ENCODE data around the gene ZNF827. TPM values are rescaled to one million over a fixed set of nuclear protein-coding genes. Genes with fewer than 3 reads are reported as not detected.

Gene ZNF827
- total RNA-seq, 4 donors from 2014 or later: 9.3 to 39.4 (median 20.3) TPM

GRCh38 chr4:145931403-145931802, 7.2 kb downstream of the ZNF827 start:
- TF ChIP-seq CTCF (IDR thresholded peaks at IDR 0.05) (no peak), POLR2AphosphoS5 (IDR thresholded peaks at IDR 0.05) (no peak), POLR2A (IDR thresholded peaks at IDR 0.05) (no peak), EP300 (IDR thresholded peaks at IDR 0.05) (no peak)

GRCh38 chr4:145930592-145930991, 8.0 kb downstream of the ZNF827 start:
- peaks cover 2 to 59% (median 3%) of the 10 kb centered on the region in 3 donors for H3K4me1 ChIP-seq
- no peaks in the 10 kb centered on the region for H3K9me3 ChIP-seq
- no peaks in the 10 kb centered on the region for H3K36me3 ChIP-seq
- ATAC-seq: no peak
- H3K4me3 ChIP-seq: no peak overlapping the region
- WGBS, 2 donors (ENCODE audit: low coverage in 1 of 2): 56 to 82% methylated on average over 6 to 8 of the region's 8 CpGs
- H3K27ac ChIP-seq: no peak overlapping the region
- H3K27me3 ChIP-seq: no peaks in the 10 kb centered on the region
- TF ChIP-seq POLR2AphosphoS5 (IDR thresholded peaks at IDR 0.05) (no peak), CTCF (IDR thresholded peaks at IDR 0.05) (no peak), POLR2A (IDR thresholded peaks at IDR 0.05) (no peak)

More at GRCh38 chr4:145931403-145931802, 7.2 kb downstream of the ZNF827 start:
- no peaks in the 10 kb centered on the region for H3K36me3 ChIP-seq
- no peaks in the 10 kb centered on the region for H3K27me3 ChIP-seq
- H3K9me3 ChIP-seq: no peaks in the 10 kb centered on the region
- ATAC-seq: no peak
- 95 to 96% methylated on average over 2 of the region's 2 CpGs for WGBS, 2 donors (ENCODE audit: low coverage in 1 of 2)
- H3K4me1 ChIP-seq: peaks cover 2 to 62% (median 3%) of the 10 kb centered on the region in 3 donors
- no peak overlapping the region for H3K4me3 ChIP-seq
- H3K27ac ChIP-seq: peak overlapping the region in 1 of 4 donors; percentile 8

DNA sequence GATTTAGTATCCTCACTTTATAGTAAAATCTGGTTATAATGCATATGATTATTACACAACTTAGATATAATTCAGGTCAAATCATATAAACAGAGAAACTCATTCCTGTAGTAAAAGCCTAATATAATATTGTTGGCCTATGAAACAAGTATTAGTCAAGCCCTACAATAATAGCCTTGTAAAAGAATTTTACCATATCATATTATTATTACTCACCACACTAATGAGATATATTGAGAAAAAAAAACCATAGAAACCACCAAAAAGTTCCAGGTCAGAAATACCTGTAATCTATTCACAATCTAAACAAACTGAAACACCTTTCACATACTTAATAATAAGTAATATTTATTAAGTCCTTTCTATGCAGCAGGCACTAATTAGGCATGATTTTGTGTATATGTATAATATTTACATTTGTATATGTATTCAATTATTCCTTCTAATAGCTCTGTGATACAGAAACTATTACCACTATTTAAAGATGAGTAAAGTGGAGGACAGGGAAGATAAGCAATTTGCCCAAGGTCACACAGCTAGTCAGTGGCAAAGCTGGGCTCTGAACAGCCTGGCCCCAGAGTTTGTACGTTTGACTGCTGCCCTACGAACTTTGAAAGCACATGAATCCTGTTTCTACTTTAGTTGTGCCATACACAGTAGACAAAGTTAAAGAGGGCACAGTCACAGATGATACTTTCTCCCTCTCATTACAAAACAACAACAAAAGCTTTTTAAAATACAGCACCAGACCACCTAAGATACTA, 9.0 kb downstream of the ZNF827 start:
- no peak overlapping the region for H3K4me3 ChIP-seq
- ATAC-seq: no peak
- H3K4me1 ChIP-seq: peaks cover 0 to 49% (median 2%) of the 10 kb centered on the region in 3 donors
- no peaks in the 10 kb centered on the region for H3K9me3 ChIP-seq
- TF ChIP-seq CTCF (IDR thresholded peaks at IDR 0.05): no peak
- H3K36me3 ChIP-seq: no peaks in the 10 kb centered on the region
- 58 to 68% methylated on average over 2 of the region's 2 CpGs for WGBS, 2 donors (ENCODE audit: low coverage in 1 of 2)
- H3K27ac ChIP-seq: peak overlapping the region in 1 of 4 donors; percentile 35
- H3K27me3 ChIP-seq: no peaks in the 10 kb centered on the region

GRCh38 chr4:145928748-145929147, 9.9 kb downstream of the ZNF827 start:
- ATAC-seq: no peak
- 88 to 91% methylated on average over 7 to 8 of the region's 8 CpGs for WGBS, 2 donors (ENCODE audit: low coverage in 1 of 2)
- peaks cover 0 to 40% (median 2%) of the 10 kb centered on the region in 3 donors for H3K4me1 ChIP-seq
- no peak overlapping the region for H3K27ac ChIP-seq
- TF ChIP-seq POLR2AphosphoS5 (IDR thresholded peaks at IDR 0.05): no peak
- no peak for TF ChIP-seq POLR2A (IDR thresholded peaks at IDR 0.05)
- no peak for TF ChIP-seq EP300 (IDR thresholded peaks at IDR 0.05)
- TF ChIP-seq CTCF (IDR thresholded peaks at IDR 0.05): no peak
- no peaks in the 10 kb centered on the region for H3K36me3 ChIP-seq
- no peaks in the 10 kb centered on the region for H3K27me3 ChIP-seq
- no peak overlapping the region for H3K4me3 ChIP-seq
- no peaks in the 10 kb centered on the region for H3K9me3 ChIP-seq

DNA sequence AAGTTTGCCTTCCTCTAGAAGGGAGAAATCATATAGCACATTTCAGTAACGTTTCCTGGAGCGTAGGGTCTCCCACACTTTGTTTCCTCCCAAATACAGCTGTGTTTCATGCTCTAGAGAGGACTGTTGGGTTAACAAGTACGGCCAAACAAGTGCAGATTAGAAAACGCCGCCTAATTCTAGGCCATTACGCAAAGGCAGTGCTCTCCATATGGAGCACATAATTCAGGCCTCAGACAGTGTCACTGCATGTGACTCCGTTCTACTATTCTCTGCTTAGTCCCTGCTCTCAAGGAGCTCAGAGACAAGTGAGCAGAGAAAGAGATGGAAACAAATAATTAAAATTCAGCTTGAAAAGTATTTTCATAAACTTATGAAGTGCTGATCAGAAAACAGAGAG, 11.6 kb downstream of the ZNF827 start:
- no peak for TF ChIP-seq EP300 (IDR thresholded peaks at IDR 0.05)
- TF ChIP-seq POLR2A (IDR thresholded peaks at IDR 0.05): no peak
- no peak for TF ChIP-seq CTCF (IDR thresholded peaks at IDR 0.05)
- no peak for TF ChIP-seq POLR2AphosphoS5 (IDR thresholded peaks at IDR 0.05)
- Histone ChIP-seq H3K36me3 (no peaks in the 10 kb centered on the region), H3K4me1 (peaks cover 0 to 31% (median 2%) of the 10 kb centered on the region in 3 donors), H3K27me3 (no peaks in the 10 kb centered on the region), H3K9me3 (no peaks in the 10 kb centered on the region), H3K27ac (no peak overlapping the region), H3K4me3 (no peak overlapping the region)
- no peak for ATAC-seq
- 80 to 81% methylated on average over 3 to 6 of the region's 7 CpGs for WGBS, 2 donors (ENCODE audit: low coverage in 1 of 2)

All from gastroesophageal sphincter (tissue), 4 donors.